ENCODE results near the gene GCSAM.

Gene GCSAM

GRCh38 chr3:112132975-112133448 lies at the start of gene GCSAM:
Gene GCSAM (minus strand): TSS chr3:112133248. CDS start chr3:112133120, 128 bp downstream.
- DNase-seq, result peak; percentile 87

- no peak for DNase-seq
These were observed 42.6 kb upstream of the GCSAM start for GRCh38 chr3:112175646-112176045.

GRCh38 chr3:112175037-112175436 lies 42.0 kb upstream of the GCSAM start:
- no peak for DNase-seq

- DNase-seq, result no peak
These were observed 38.1 kb upstream of the GCSAM start for GRCh38 chr3:112171144-112171543.

GRCh38 chr3:112170046-112170445 lies 37.0 kb upstream of the GCSAM start:
- DNase-seq, result no peak

GRCh38 chr3:112167758-112168157 lies 34.7 kb upstream of the GCSAM start:
- no peak for DNase-seq

- DNase-seq, result no peak
These were observed 16.1 kb upstream of the GCSAM start for GRCh38 chr3:112149136-112149535.

- no peak for DNase-seq
These were observed 10.6 kb upstream of the GCSAM start for GRCh38 chr3:112143689-112144088.

GRCh38 chr3:112143251-112143650 lies 10.2 kb upstream of the GCSAM start:
- DNase-seq, result no peak

- no peak for DNase-seq
These were observed 8.2 kb upstream of the GCSAM start for GRCh38 chr3:112141293-112141692.

- DNase-seq, result no peak
These were observed 7.5 kb upstream of the GCSAM start for GRCh38 chr3:112140584-112140983.

- DNase-seq, result no peak
These were observed 5.3 kb upstream of the GCSAM start for GRCh38 chr3:112138219-112138969.

GRCh38 chr3:112137781-112138180 lies 4.7 kb upstream of the GCSAM start:
- DNase-seq, result no peak

GRCh38 chr3:112136959-112137693 lies 4.1 kb upstream of the GCSAM start:
- peak; percentile 66 for DNase-seq

- DNase-seq, result no peak
These were observed 3.0 kb upstream of the GCSAM start for GRCh38 chr3:112136046-112136445.

- peak; percentile 78 for DNase-seq
These were observed 1.5 kb upstream of the GCSAM start for GRCh38 chr3:112134335-112135124.

GRCh38 chr3:112133626-112134334 lies 732 bp upstream of the GCSAM start:
- DNase-seq, result no peak

- DNase-seq, result peak; percentile 34
These were observed 494 bp downstream of the GCSAM start for GRCh38 chr3:112132554-112132953.

- no peak for DNase-seq
These were observed 960 bp downstream of the GCSAM start for GRCh38 chr3:112132088-112132487.

GRCh38 chr3:112131111-112131510 lies 1.9 kb downstream of the GCSAM start:
- DNase-seq, result peak; percentile 18

GRCh38 chr3:112130638-112130993 lies 2.4 kb downstream of the GCSAM start:
- DNase-seq, result no peak

GRCh38 chr3:112129925-112130637 lies 3.0 kb downstream of the GCSAM start:
- peak; percentile 22 for DNase-seq

Data from CD4-positive, alpha-beta T cell treated with Interleukin-17A for 1 hour (primary cell).